Measurements from ENCODE around the gene MRM1.

The MRM1 gene

GRCh38 chr17:36632916-36633771, 31.8 kb downstream of the MRM1 start:
- no peak for DNase-seq

DNA sequence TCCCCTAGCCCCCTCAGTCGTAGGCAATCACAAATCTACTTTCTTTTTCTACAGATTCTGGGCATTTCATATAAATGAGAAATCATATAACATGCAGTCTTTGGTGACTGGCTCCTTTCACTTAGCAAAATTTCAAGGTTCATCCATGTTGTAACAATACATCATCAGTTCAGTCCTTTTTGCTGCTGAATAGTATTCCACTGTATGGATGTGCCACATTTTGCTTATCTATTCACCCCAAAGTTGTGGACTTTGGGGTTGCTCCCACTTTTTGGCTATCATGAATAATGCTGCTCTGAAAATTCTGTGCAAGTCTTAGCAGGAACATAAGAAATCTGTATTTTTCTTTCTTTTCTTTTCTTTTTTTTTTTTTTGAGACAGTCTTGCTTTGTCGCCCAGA, 39.0 kb downstream of the MRM1 start:
- no peak for DNase-seq

- no peak for DNase-seq
Measured at GRCh38 chr17:36640836-36641235, 39.5 kb downstream of the MRM1 start.

GRCh38 chr17:36641331-36641876, 40.0 kb downstream of the MRM1 start:
- DNase-seq, result no peak

DNA sequence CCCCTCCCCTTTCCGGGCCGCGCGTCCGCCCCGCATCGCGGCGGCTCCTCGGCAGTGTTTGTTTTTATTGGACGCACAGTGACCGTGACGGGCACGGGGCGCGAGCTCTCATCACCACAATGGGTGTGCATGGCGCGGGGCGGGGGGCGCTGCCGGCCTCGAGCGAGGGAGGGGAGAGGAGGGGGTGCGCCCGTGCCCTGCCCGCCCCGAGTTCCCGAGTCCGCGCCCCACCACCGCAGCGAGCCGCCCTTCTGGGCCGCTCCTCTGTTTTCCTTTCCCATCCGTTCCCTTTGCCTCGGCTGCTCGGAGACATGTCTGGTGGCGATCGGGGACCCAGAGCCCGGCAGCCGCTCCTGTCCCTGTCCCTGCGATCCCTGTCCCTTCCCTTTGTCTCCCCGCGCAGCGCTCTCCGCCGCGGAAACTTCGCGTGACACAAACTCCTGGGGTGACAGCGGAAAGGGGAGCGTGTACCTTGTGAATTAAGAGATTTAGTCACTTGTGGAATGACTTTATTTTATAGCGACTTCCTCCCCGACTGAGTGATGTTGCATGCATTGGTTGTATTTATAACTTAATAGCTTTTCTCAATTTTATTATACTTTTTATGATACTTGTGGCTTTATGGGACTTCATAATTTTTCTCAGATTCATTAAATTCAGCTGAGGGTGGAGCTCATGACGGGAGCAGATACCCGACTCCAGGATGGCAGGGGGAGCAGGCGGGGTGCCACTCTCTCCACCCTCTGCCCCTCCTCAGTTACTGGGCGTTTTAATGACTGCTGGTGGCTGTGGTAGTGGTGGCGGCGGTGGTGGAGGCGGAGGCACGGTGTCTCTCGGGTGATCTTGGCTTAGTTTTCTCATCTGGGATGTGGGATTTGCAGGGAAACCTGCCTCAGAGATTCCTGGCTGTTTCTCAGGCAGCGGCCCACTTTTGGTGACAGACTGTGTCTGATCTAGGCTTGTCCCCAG, 40.8 kb downstream of the MRM1 start:
- peak; percentile 8 for DNase-seq

GRCh38 chr17:36643086-36643685, 41.8 kb downstream of the MRM1 start:
- no peak for DNase-seq

GRCh38 chr17:36645422-36645821, 44.0 kb downstream of the MRM1 start:
- DNase-seq, result no peak

- DNase-seq, result no peak
Measured at GRCh38 chr17:36647636-36648035, 46.3 kb downstream of the MRM1 start.

DNA sequence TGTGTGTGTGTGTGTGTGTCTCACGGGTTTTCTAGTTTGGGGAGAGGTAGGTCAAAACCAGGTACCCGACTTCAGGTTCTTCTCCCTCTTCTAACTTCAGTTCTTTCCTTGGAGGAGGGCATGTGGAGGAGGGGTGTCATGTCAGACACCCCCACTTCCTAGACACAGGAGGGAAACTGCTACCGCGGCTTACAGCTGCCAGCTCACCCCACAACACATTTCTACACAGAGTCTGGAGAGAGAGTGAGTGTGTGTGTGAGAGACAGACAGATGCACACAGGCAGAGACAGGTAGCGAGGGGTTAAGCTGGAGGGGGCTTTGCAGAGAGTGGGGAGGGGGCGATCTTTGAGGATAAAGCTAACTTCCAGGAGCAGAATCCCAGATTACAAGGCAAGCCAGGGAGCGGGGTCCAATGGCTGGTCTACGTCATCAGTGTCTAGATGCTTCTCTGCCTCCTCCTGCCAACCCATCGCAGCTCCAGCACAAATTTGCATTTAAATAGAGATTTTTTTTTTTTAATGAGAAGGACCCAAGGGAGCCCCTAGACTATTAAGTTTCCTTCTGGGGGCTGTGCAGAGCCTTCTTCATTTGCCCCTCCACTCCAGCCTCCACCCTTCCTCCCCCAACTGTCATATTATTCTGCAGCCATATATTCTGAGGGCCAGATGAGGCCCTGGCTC, 48.9 kb downstream of the MRM1 start:
- no peak for DNase-seq

DNA sequence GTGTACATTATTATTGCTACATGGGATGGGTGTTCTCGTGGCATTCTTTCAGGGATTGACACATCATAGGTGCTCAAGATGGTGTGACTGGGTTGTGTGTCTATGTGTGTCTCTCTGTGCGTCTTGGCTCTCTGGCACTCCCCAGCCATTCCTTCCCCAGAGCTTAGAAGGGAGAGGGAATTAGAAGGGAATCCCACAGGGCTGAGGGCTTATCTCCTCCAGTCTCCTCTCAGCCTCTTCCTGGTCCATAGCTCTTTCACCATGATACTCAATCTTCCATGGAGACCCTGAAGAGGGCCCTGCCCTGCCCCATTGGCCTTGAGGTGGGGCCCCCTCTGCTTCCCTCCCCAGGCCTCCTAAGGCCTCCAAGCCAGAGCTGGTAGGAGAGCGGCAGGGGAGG, 52.0 kb downstream of the MRM1 start:
- DNase-seq, result no peak

- DNase-seq, result no peak
Measured at GRCh38 chr17:36653856-36654255, 52.5 kb downstream of the MRM1 start.

GRCh38 chr17:36655726-36656125, 54.3 kb downstream of the MRM1 start:
- DNase-seq, result no peak

- DNase-seq, result no peak
Measured at GRCh38 chr17:36657390-36657762, 56.0 kb downstream of the MRM1 start.

DNA sequence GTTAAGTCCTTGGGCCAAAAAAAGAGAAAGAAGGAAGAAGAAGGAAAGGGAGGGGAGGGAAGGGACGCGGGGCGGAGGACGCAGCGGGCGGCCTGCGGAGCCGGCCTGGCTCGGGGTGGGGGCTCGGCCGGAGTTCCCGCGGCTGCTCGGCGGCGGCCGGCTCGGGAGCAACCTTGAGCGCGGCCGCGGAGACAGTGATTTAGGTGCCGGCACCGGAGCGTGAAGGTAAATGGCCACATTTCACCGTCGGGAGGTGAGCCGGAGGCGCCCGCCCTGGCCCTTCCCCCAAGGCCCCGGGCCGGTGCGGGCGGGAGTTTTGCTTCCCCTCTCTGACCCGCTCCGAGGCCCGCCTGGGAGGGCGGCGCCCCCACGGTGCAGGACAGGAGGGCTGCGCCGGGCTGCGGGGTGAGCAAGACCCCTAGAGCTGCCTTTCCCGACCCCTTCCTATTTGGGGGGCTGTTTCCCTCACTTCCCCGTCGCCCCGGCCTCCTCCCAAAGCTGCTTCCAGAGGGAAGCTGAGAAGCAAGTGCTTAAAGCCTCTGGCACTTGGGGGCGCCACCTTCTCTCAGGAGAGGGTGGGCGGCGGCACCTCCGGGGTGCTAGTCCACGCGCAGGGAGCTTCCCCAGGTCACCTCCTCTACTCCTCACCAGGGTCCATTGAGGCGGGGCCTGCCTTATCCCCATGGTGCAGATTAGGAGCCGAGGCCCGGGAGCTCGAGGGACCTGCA, 56.5 kb downstream of the MRM1 start:
- no peak for DNase-seq

Measured in EL (cell line).